GM12878 (cell line): ENCODE data around the gene FLT4. TPM values are rescaled to one million over a fixed set of nuclear protein-coding genes. Genes with fewer than 3 reads are reported as not detected.

Experiments
- ATAC-seq: fragments of 200-7000 bp; cut with Tn5 transposase; 3 replicates; pipeline ENCODE4 v1.9.1; 2020; ENCODE audit warnings: mild to moderate bottlenecking, moderate library complexity
- BruUV-seq: library from RNA; stranded (reverse); fragments of 400-500 nt; replicated peaks from 2 replicates; lab custom pipeline; 2021; lab: Mats Ljungman, UMichigan
- CTCF ChIA-PET: fragments of 300-600 bp; sonication (Branson Sonifier 250); formaldehyde crosslinking; extraction: SDS; loops from one replicate; lab custom pipeline; 2021; ENCODE audit warnings: inconsistent platforms; lab: Yijun Ruan, JAX
- POLR2A ChIA-PET: fragments of 350-600 bp; formaldehyde crosslinking; extraction: SDS; loops from one replicate; lab custom pipeline; 2021; ENCODE audit warnings: inconsistent platforms; lab: Charles Lee
- RAD21 ChIA-PET: fragments of 300-600 bp; sonication (Branson Sonifier 250); formaldehyde crosslinking; loops from one replicate; lab custom pipeline; 2023; ENCODE audit warnings: antibody characterized with exemption; ENCODE audit not compliant: unreplicated experiment; lab: Charles Lee
- SMC1A ChIA-PET: fragments of 300-600 bp; sonication (Branson Sonifier 250); formaldehyde crosslinking; loops from one replicate; lab custom pipeline; 2023; ENCODE audit not compliant: unreplicated experiment, uncharacterized antibody; lab: Charles Lee
- DNase-seq: peaks from one replicate; pipeline ENCODE4 v3.0.0-alpha.2; 2011; ENCODE audit warnings: low read depth, low spot score
- FAIRE-seq: peaks from 3 replicates; lab custom pipeline; 2011; peaks lifted over from hg19 to GRCh38; lab: Jason Lieb, UNC
- H2AFZ ChIP-seq: 2 replicates; pipeline ENCODE4 v1.6.0; 2011; ENCODE audit warnings: low read depth, low read length, control low read depth; ENCODE audit not compliant: control insufficient read depth
- H3K27ac ChIP-seq: 2 replicates; pipeline ENCODE4 v1.5.1; 2011; ENCODE audit warnings: control low read depth; ENCODE audit not compliant: control insufficient read depth, insufficient read depth
- H3K27me3 ChIP-seq, 2 experiments: replicated peaks in 1 of 2; 2 replicates each; pipeline versions ENCODE4 v1.6.0 to v1.6.1; 2011; ENCODE audit warnings: low read length in 1 of 2; ENCODE audit not compliant: control insufficient read depth in 2 of 2, insufficient read depth in 2 of 2
- H3K36me3 ChIP-seq, 2 experiments: 2 replicates each; pipeline ENCODE4 v1.5.1; 2011; ENCODE audit warnings: low read length in 1 of 2; ENCODE audit not compliant: control insufficient read depth in 2 of 2, insufficient read depth in 2 of 2
- H3K4me1 ChIP-seq: 2 replicates; pipeline ENCODE4 v1.6.1; 2011; ENCODE audit warnings: mild to moderate bottlenecking, low read length, moderate library complexity, mixed read lengths; ENCODE audit not compliant: control insufficient read depth, insufficient read depth
- H3K4me2 ChIP-seq: 2 replicates; pipeline ENCODE4 v1.6.0; 2011; ENCODE audit warnings: control low read depth; ENCODE audit not compliant: control insufficient read depth, insufficient read depth
- H3K4me3 ChIP-seq: fragments of 200-600 bp; sonication (generic); 2 replicates; pipeline ENCODE4 v1.5.1; 2016
- H3K79me2 ChIP-seq: 2 replicates; pipeline ENCODE4 v1.6.0; 2011; ENCODE audit warnings: low read length; ENCODE audit not compliant: control insufficient read depth, insufficient read depth
- H3K9ac ChIP-seq: 2 replicates; pipeline ENCODE4 v1.8.0; 2011; ENCODE audit warnings: low read length, control low read depth, mixed read lengths; ENCODE audit not compliant: control insufficient read depth, insufficient read depth
- H3K9me3 ChIP-seq: replicated peaks from 3 replicates; pipeline ENCODE4 v1.5.1; 2011; ENCODE audit warnings: mild to moderate bottlenecking, low read length; ENCODE audit not compliant: control insufficient read depth, insufficient read depth
- H4K20me1 ChIP-seq: 2 replicates; pipeline ENCODE4 v1.6.0; 2011; ENCODE audit not compliant: control insufficient read depth, insufficient read depth
- ELK1 ChIP-seq: IDR thresholded peaks from 2 replicates; pipeline ENCODE4 v1.6.1; 2012; ENCODE audit warnings: low read depth, low read length, improper control_type of control experiment
- HDAC6 ChIP-seq: fragments of 200-600 bp; sonication (generic); IDR thresholded peaks from one replicate; pipeline ENCODE4 v1.8.0; 2017; ENCODE audit warnings: antibody characterized with exemption; ENCODE audit not compliant: unreplicated experiment
- JUNB ChIP-seq: IDR thresholded peaks from 2 replicates; pipeline ENCODE4 v1.6.1; 2016; ENCODE audit warnings: antibody characterized with exemption, mild to moderate bottlenecking
- NBN ChIP-seq: fragments of 450-650 bp; IDR thresholded peaks from 2 replicates; pipeline ENCODE4 v1.6.1; 2016
- NFXL1 ChIP-seq: fragments of 450-650 bp; IDR thresholded peaks from 2 replicates; pipeline ENCODE4 v1.6.1; 2017; ENCODE audit warnings: antibody characterized with exemption, mild to moderate bottlenecking, borderline replicate concordance
- PBX3 ChIP-seq: IDR thresholded peaks from 2 replicates; pipeline ENCODE4 v1.6.1; 2011; ENCODE audit warnings: mild to moderate bottlenecking, low read depth, low read length, moderate library complexity; ENCODE audit not compliant: insufficient replicate concordance
- RBBP5 ChIP-seq: fragments of 200-600 bp; sonication (generic); conservative IDR thresholded peaks from 2 replicates; pipeline ENCODE4 v1.6.1; 2016
- RCOR1 ChIP-seq: conservative IDR thresholded peaks from 2 replicates; pipeline ENCODE4 v1.6.1; 2012; ENCODE audit warnings: low read depth, low read length, improper control_type of control experiment
- SMC3 ChIP-seq: IDR thresholded peaks from 2 replicates; pipeline ENCODE4 v1.6.1; 2011; ENCODE audit warnings: low read length, improper control_type of control experiment, borderline replicate concordance
- SREBF2 ChIP-seq: IDR thresholded peaks from 2 replicates; pipeline ENCODE4 v1.6.1; 2012; ENCODE audit warnings: mild to moderate bottlenecking, low read length
- USF1 ChIP-seq: IDR thresholded peaks from 2 replicates; pipeline ENCODE4 v1.6.1; 2011; ENCODE audit warnings: borderline replicate concordance, low read depth, mild to moderate bottlenecking, moderate library complexity, mixed read lengths, low read length; ENCODE audit not compliant: insufficient read depth; ENCODE audit errors: extremely low read length
- ZBTB33 ChIP-seq: fragments of 450-650 bp; IDR thresholded peaks from 2 replicates; pipeline ENCODE4 v1.6.1; 2017; ENCODE audit warnings: mild to moderate bottlenecking
- WGBS: methylation state at CpG from one replicate; pipeline ENCODE4 v1.1.6; 2016; ENCODE audit warnings: low lambda C conversion rate; ENCODE audit not compliant: insufficient replicate concordance, insufficient coverage; ENCODE audit errors: missing lambda C conversion rate; 5-methylcytosine and 5-hydroxymethylcytosine counted together
- in situ Hi-C: fragments of 300-500 bp; cut with MboI; formaldehyde crosslinking; loops from 9 replicates; pipeline ENCODE4 v1.14.3; 2018; ENCODE audit warnings: mixed read lengths
- intact Hi-C: fragments of 100-400 bp; cut with micrococcal nuclease; formaldehyde crosslinking; loops from one replicate; pipeline ENCODE4 v1.14.2; 2022; ENCODE audit not compliant: unreplicated experiment
- polyA plus RNA-seq, 11 experiments: library from polyadenylated mRNA; depleted of rRNA in 4 of 11; unstranded in 6 of 11; stranded (reverse) in 5 of 11; fragments of >200 nt; fragmentation: Nextera tagmentation in 4 of 11; fragmentation: Illumina TruSeq in 1 of 11; extraction: Ambion mirVana in 4 of 11; extraction: Trizol in 1 of 11; gene quantifications; 1 replicate in 1 of 11; 2 replicates in 10 of 11; pipeline versions ENCODE4 v1.2.1 to v1.2.3, GENCODE V29; 2011 to 2016; ENCODE audit warnings: inconsistent platforms in 2 of 11, missing spikeins in 2 of 11, low read depth in 1 of 11
- total RNA-seq, 4 experiments: library from RNA; depleted of rRNA in 3 of 4; stranded (reverse); fragments of >200 nt in 3 of 4; fragmentation: Illumina TruSeq in 1 of 4; extraction: Trizol in 1 of 4; gene quantifications; 2 replicates each; pipeline versions ENCODE4 v1.2.1 to v1.2.3, GENCODE V29; 2013 to 2021

The FLT4 gene
- total and polyA plus RNA-seq, 10 of the 15 experiments (the other 5 are each of a cell fraction or from before 2014, with no cell fraction given) = 0.18 TPM; not detected in 9

DNA sequence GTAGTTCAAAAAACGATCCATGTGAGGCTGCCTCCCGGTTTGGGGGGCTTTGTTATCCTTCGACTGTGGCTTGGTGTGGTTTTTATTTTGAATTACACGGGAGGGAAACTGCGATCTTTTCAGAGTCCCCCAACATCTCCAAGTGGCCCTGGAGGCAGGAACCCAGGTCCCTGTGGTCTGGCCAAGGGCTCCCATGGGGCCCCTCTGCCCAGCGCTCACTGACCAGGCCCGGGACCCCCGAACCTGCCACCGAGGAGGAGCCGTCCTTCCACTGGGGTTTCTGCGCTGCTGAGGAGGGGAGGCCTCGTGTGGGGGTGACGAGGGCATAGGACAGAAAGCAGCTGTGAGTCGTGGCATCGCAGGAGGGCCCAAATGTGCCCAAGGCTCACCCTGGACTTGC lies 40.0 kb downstream of the FLT4 start:
- no peak for FAIRE-seq
- Histone ChIP-seq H2AFZ (no peak overlapping the region), H3K9ac (no peak overlapping the region), H3K4me3 (no peak overlapping the region), H3K27me3 (no peaks in the 10 kb centered on the region), H3K9me3 (no peaks in the 10 kb centered on the region), H3K4me1 (no peaks in the 10 kb centered on the region), H3K4me2 (no peak overlapping the region), H3K27ac (no peak overlapping the region), H4K20me1 (no peaks in the 10 kb centered on the region; the same call in 1 of the 2 replicates), H3K36me3 (no peaks in the 10 kb centered on the region), H3K79me2 (no peaks in the 10 kb centered on the region)
- DNase-seq = no peak
- POLR2A ChIA-PET = no interaction called here
- CTCF ChIA-PET = no interaction called here
- SMC1A ChIA-PET = no interaction called here
- WGBS = 34% methylated on average over 15 of the region's 15 CpGs
- RAD21 ChIA-PET = no interaction called here
- TF ChIP-seq NFXL1 (no peak), USF1 (no peak), RBBP5 (no peak)
- intact Hi-C loops (loop anchor here (5.0 to 10.0 kb wide), 2 partner anchors 117 to 485 kb away; partner anchors contain the start of gene CNOT6), in situ Hi-C loops (no loop called here)
- ATAC-seq = no peak
- BruUV-seq = no TSS peak

DNA sequence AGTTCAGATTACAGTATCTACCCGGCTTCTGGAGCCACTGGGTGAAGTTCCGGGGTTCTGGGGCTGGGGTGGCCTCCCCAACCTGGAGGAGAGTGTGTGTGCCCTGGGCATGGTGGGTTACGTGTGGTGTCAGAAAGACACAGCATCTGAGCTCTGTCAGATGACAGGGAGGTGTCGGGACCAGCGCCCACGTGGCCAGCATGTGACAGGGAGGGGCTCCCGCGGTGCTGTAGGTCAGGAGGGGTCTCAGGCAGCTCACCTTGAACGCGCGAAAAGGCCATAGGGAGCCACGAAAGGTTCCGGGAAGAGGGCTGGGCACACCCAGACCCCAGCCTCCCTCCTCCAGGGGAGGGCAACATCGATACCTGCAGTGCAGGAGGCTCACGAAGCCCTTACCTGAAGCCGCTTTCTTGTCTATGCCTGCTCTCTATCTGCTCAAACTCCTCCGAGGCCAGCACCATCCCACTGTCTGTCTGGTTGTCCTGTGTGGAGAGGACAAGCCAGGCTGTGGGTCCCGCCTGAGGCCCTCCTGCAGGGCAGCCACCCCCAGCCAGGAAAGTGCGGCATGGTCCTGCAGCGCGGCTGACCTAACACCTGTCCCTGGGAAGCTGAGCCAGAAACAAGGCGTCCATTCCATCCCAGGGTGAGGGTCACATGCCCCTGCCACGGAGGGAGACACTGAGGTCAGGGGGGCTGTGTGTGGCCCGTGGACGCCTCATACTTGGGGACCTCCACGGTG lies 40.7 kb downstream of the FLT4 start:
- RAD21 ChIA-PET = no interaction called here
- no peak overlapping the region for H3K4me2 ChIP-seq
- DNase-seq (no peak), ATAC-seq (no peak), FAIRE-seq (no peak)
- no peaks in the 10 kb centered on the region for H3K9me3 ChIP-seq
- no peak overlapping the region for H3K4me3 ChIP-seq
- no peaks in the 10 kb centered on the region for H3K27me3 ChIP-seq
- H3K4me1 ChIP-seq = no peaks in the 10 kb centered on the region
- no peaks in the 10 kb centered on the region; the same call in 1 of the 2 replicates for H4K20me1 ChIP-seq
- POLR2A ChIA-PET = no interaction called here
- CTCF ChIA-PET = no interaction called here
- 71% methylated on average over 26 of the region's 26 CpGs for WGBS
- in situ Hi-C loops = no loop called here
- no peak overlapping the region for H3K27ac ChIP-seq
- TF ChIP-seq JUNB (no peak), RCOR1 (no peak), PBX3 (no peak), NBN (no peak), HDAC6 (no peak), SREBF2 (no peak), SMC3 (no peak), ZBTB33 (no peak), ELK1 (no peak)
- SMC1A ChIA-PET = no interaction called here
- no peaks in the 10 kb centered on the region for H3K36me3 ChIP-seq
- H3K9ac ChIP-seq = no peak overlapping the region
- no peak overlapping the region for H2AFZ ChIP-seq
- intact Hi-C loops = loop anchor here (5.0 to 10.0 kb wide), 2 partner anchors 116 to 484 kb away; partner anchors contain the start of gene CNOT6
- no TSS peak for BruUV-seq
- H3K79me2 ChIP-seq = no peaks in the 10 kb centered on the region
